NCI-H1092 treated with DMSO at 0.1 percent for 48 hours (cell line): ENCODE results near the gene CFAP410.

Experiments used
- DNase-seq: peaks from one replicate; lab custom pipeline; 2025; lab: John Stamatoyannopoulos, UW

CFAP410 gene

GRCh38 chr21:44338971-44339910, at the start of gene CFAP410:
CFAP410 (minus strand) TSS chr21:44339390; CDS start chr21:44339194, 196 bp downstream.
- DNase-seq, result peak; percentile 96

GRCh38 chr21:44384968-44385367, 45.8 kb upstream of the CFAP410 start:
- DNase-seq, result no peak

- no peak for DNase-seq
Measured at GRCh38 chr21:44383216-44383615, 44.0 kb upstream of the CFAP410 start.

GRCh38 chr21:44382536-44382935, 43.3 kb upstream of the CFAP410 start:
- DNase-seq, result no peak

GRCh38 chr21:44381874-44382273, 42.7 kb upstream of the CFAP410 start:
- no peak for DNase-seq

GRCh38 chr21:44380876-44381275, 41.7 kb upstream of the CFAP410 start:
- DNase-seq, result no peak

- DNase-seq, result no peak
Measured at GRCh38 chr21:44379991-44380865, 41.0 kb upstream of the CFAP410 start.

GRCh38 chr21:44379515-44379848, 40.3 kb upstream of the CFAP410 start:
- no peak for DNase-seq

- no peak for DNase-seq
Measured at GRCh38 chr21:44378646-44379514, 39.7 kb upstream of the CFAP410 start.

- no peak for DNase-seq
Measured at GRCh38 chr21:44377922-44378645, 38.9 kb upstream of the CFAP410 start.

GRCh38 chr21:44377201-44377921, 38.2 kb upstream of the CFAP410 start:
- DNase-seq, result peak; percentile 63

GRCh38 chr21:44376606-44377005, 37.4 kb upstream of the CFAP410 start:
- DNase-seq, result no peak

GRCh38 chr21:44375761-44376241, 36.6 kb upstream of the CFAP410 start:
- no peak for DNase-seq

GRCh38 chr21:44375281-44375651, 36.1 kb upstream of the CFAP410 start:
- no peak for DNase-seq

- no peak for DNase-seq
Measured at GRCh38 chr21:44374601-44375280, 35.6 kb upstream of the CFAP410 start.

- no peak for DNase-seq
Measured at GRCh38 chr21:44372616-44373015, 33.4 kb upstream of the CFAP410 start.

- DNase-seq, result no peak
Measured at GRCh38 chr21:44371596-44371995, 32.4 kb upstream of the CFAP410 start.

- no peak for DNase-seq
Measured at GRCh38 chr21:44370786-44371410, 31.7 kb upstream of the CFAP410 start.

- peak; percentile 14 for DNase-seq
Measured at GRCh38 chr21:44370027-44370735, 31.0 kb upstream of the CFAP410 start.
